Duodenal mucosa (tissue), 2 donors: ENCODE results near the gene CFAP92.
A peak's percentile ranks its signal among the peaks of the same experiment; 100 is the strongest.

Experiments
- H3K27ac ChIP-seq: one replicate; pipeline ENCODE4 v1.7.0; 2013; ENCODE audit warnings: low read depth, low read length
- H3K27me3 ChIP-seq, 2 donors: one replicate each; pipeline ENCODE4 v1.7.0; 2013; ENCODE audit warnings: low read length in 2 of 2, control low read depth in 1 of 2; ENCODE audit not compliant: insufficient read depth in 2 of 2, control insufficient read depth in 1 of 2
- H3K36me3 ChIP-seq, 2 donors: one replicate each; pipeline ENCODE4 v1.7.0; 2013; ENCODE audit warnings: low read length in 2 of 2, control low read depth in 1 of 2; ENCODE audit not compliant: insufficient read depth in 2 of 2, control insufficient read depth in 1 of 2
- H3K4me1 ChIP-seq, 2 donors: one replicate each; pipeline ENCODE4 v1.7.0; 2013; ENCODE audit warnings: low read length in 2 of 2, control low read depth in 1 of 2; ENCODE audit not compliant: insufficient read depth in 2 of 2, control insufficient read depth in 1 of 2
- H3K4me3 ChIP-seq, 2 donors: one replicate each; pipeline ENCODE4 v1.7.0; 2013; ENCODE audit warnings: low read length in 2 of 2, low read depth in 1 of 2
- H3K9ac ChIP-seq, 2 donors: one replicate each; pipeline ENCODE4 v1.7.0; 2013; ENCODE audit warnings: low read length in 2 of 2, low read depth in 1 of 2
- H3K9me3 ChIP-seq, 2 donors: one replicate each; pipeline ENCODE4 v1.7.0; 2013; ENCODE audit warnings: low read length in 2 of 2, control low read depth in 1 of 2; ENCODE audit not compliant: control insufficient read depth in 1 of 2

The CFAP92 gene

GRCh38 chr3:128991355-128991895 is 2.5 kb downstream of the CFAP92 start:
- H3K9me3 ChIP-seq = no peaks in the 10 kb centered on the region
- H3K4me3 ChIP-seq = no peak overlapping the region
- no peak overlapping the region for H3K9ac ChIP-seq
- H3K27me3 ChIP-seq = peaks cover 11 to 16% of the 10 kb centered on the region in 2 donors
- H3K4me1 ChIP-seq = peaks cover 15 to 18% of the 10 kb centered on the region in 2 donors
- no peak overlapping the region for H3K27ac ChIP-seq
- no peaks in the 10 kb centered on the region for H3K36me3 ChIP-seq

- peaks cover 3 to 5% of the 10 kb centered on the region in 2 donors for H3K4me1 ChIP-seq
Measured at GRCh38 chr3:128988286-128988685, 5.6 kb downstream of the CFAP92 start.

GRCh38 chr3:128987302-128988100 is 6.4 kb downstream of the CFAP92 start:
- no peaks in the 10 kb centered on the region for H3K36me3 ChIP-seq
- no peaks in the 10 kb centered on the region for H3K27me3 ChIP-seq
- no peaks in the 10 kb centered on the region for H3K9me3 ChIP-seq
- H3K4me3 ChIP-seq = no peak overlapping the region
- no peak overlapping the region for H3K27ac ChIP-seq
- no peaks in the 10 kb centered on the region for H3K4me1 ChIP-seq
- H3K9ac ChIP-seq = no peak overlapping the region

More at GRCh38 chr3:128988286-128988685, 5.6 kb downstream of the CFAP92 start:
- no peak overlapping the region for H3K27ac ChIP-seq
- H3K9ac ChIP-seq = no peak overlapping the region
- peaks cover 6 to 8% of the 10 kb centered on the region in 2 donors for H3K27me3 ChIP-seq
- no peaks in the 10 kb centered on the region for H3K9me3 ChIP-seq
- no peaks in the 10 kb centered on the region for H3K36me3 ChIP-seq
- H3K4me3 ChIP-seq = no peak overlapping the region

GRCh38 chr3:128984596-128984995 is 9.3 kb downstream of the CFAP92 start:
- Histone ChIP-seq H3K36me3 (no peaks in the 10 kb centered on the region), H3K27me3 (no peaks in the 10 kb centered on the region), H3K4me1 (no peaks in the 10 kb centered on the region), H3K4me3 (no peak overlapping the region), H3K9ac (no peak overlapping the region), H3K9me3 (no peaks in the 10 kb centered on the region), H3K27ac (no peak overlapping the region)

- H3K9me3 ChIP-seq = no peaks in the 10 kb centered on the region
- H3K9ac ChIP-seq = no peak overlapping the region
- no peaks in the 10 kb centered on the region for H3K36me3 ChIP-seq
- no peaks in the 10 kb centered on the region for H3K4me1 ChIP-seq
- no peak overlapping the region for H3K4me3 ChIP-seq
- H3K27me3 ChIP-seq = no peaks in the 10 kb centered on the region
- no peak overlapping the region for H3K27ac ChIP-seq
Measured at GRCh38 chr3:128983293-128984069, 10.4 kb downstream of the CFAP92 start.

GRCh38 chr3:128975276-128975675 is 18.6 kb downstream of the CFAP92 start:
- H3K27me3 ChIP-seq = no peaks in the 10 kb centered on the region
- peaks cover 0 to 8% of the 10 kb centered on the region in 2 donors for H3K4me1 ChIP-seq
- no peak overlapping the region for H3K27ac ChIP-seq
- no peak overlapping the region for H3K9ac ChIP-seq
- no peaks in the 10 kb centered on the region for H3K36me3 ChIP-seq
- H3K4me3 ChIP-seq = no peak overlapping the region
- H3K9me3 ChIP-seq = no peaks in the 10 kb centered on the region

- no peaks in the 10 kb centered on the region for H3K36me3 ChIP-seq
- H3K27me3 ChIP-seq = no peaks in the 10 kb centered on the region
- H3K4me3 ChIP-seq = no peak overlapping the region
- peaks cover 0 to 8% of the 10 kb centered on the region in 2 donors for H3K4me1 ChIP-seq
- H3K9ac ChIP-seq = no peak overlapping the region
- no peak overlapping the region for H3K27ac ChIP-seq
- no peaks in the 10 kb centered on the region for H3K9me3 ChIP-seq
Measured at GRCh38 chr3:128973988-128974564, 19.8 kb downstream of the CFAP92 start.

GRCh38 chr3:128971421-128972100 is 22.3 kb downstream of the CFAP92 start:
- Histone ChIP-seq H3K36me3 (no peaks in the 10 kb centered on the region), H3K4me3 (no peak overlapping the region), H3K27ac (no peak overlapping the region), H3K9me3 (no peaks in the 10 kb centered on the region), H3K9ac (no peak overlapping the region), H3K4me1 (peaks cover 0 to 8% of the 10 kb centered on the region in 2 donors), H3K27me3 (no peaks in the 10 kb centered on the region)

- no peaks in the 10 kb centered on the region for H3K27me3 ChIP-seq
- H3K4me3 ChIP-seq = no peak overlapping the region
- peaks cover 0 to 8% of the 10 kb centered on the region in 2 donors for H3K4me1 ChIP-seq
- no peak overlapping the region for H3K9ac ChIP-seq
- H3K27ac ChIP-seq = peak overlapping the region; percentile 2
- H3K36me3 ChIP-seq = no peaks in the 10 kb centered on the region
- no peaks in the 10 kb centered on the region for H3K9me3 ChIP-seq
Measured at GRCh38 chr3:128970740-128971047, 23.2 kb downstream of the CFAP92 start.
